Retinal pigment epithelial cell (primary cell): ENCODE results near the gene UBAC2.

ENCODE experiments used
- DNase-seq: peaks from one replicate; pipeline ENCODE4 v3.0.0-alpha.2; 2010; ENCODE audit warnings: low read depth
- H3K4me3 ChIP-seq: 2 replicates; pipeline ENCODE4 v1.5.1; 2011; ENCODE audit warnings: mild to moderate bottlenecking, low read length, control low read depth, moderate library complexity
- TF ChIP-seq, protein P1 (sequence below): conservative IDR thresholded peaks from 2 replicates; pipeline ENCODE4 v1.5.1; 2011; ENCODE audit warnings: low read depth, low read length, control low read depth, inconsistent platforms

UBAC2 gene

DNA sequence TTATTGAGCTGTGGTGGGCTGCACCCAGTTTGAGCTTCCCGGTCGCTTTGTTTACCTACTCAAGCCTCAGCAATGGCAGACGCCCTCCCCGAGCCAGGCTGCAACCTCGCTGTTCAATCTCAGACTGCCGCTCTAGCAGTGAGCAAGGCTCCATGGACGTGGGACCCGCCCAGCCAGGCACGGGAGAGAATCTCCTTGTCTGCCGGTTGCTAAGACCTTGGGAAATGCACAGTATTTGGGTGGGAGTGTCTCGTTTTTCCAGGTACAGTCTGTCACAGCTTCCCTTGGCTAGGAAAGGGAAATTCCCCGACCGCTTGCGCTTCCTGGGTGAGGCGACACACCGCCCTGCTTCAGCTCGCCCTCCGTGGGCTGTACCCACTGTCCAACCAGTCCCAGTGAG is 27.7 kb upstream of the UBAC2 start:
- TF ChIP-seq, protein P1, sequence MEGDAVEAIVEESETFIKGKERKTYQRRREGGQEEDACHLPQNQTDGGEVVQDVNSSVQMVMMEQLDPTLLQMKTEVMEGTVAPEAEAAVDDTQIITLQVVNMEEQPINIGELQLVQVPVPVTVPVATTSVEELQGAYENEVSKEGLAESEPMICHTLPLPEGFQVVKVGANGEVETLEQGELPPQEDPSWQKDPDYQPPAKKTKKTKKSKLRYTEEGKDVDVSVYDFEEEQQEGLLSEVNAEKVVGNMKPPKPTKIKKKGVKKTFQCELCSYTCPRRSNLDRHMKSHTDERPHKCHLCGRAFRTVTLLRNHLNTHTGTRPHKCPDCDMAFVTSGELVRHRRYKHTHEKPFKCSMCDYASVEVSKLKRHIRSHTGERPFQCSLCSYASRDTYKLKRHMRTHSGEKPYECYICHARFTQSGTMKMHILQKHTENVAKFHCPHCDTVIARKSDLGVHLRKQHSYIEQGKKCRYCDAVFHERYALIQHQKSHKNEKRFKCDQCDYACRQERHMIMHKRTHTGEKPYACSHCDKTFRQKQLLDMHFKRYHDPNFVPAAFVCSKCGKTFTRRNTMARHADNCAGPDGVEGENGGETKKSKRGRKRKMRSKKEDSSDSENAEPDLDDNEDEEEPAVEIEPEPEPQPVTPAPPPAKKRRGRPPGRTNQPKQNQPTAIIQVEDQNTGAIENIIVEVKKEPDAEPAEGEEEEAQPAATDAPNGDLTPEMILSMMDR, result no peak
- DNase-seq, result no peak
- H3K4me3 ChIP-seq, result no peak overlapping the region

DNA sequence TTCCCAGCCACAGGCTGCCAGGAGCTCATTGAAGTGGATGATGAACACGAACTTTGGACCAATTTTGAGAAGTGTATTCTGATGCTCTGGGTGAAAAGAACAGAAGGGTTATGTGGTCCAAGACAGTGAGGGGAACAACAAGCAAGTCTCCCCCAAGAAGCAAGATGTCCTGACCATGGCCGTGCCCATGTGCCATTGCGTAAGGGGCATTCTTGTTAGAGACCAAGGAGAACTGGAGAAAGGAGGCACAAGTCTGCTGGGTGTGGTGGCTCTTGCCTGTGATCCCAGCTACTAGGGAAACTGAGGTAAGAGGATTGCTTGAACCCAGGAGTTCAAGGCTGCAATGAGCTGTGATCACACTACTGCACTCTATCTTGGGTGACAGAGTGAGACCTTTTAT is 27.0 kb upstream of the UBAC2 start:
- TF ChIP-seq, protein P1, result no peak
- no peak overlapping the region for H3K4me3 ChIP-seq
- DNase-seq, result no peak

DNA sequence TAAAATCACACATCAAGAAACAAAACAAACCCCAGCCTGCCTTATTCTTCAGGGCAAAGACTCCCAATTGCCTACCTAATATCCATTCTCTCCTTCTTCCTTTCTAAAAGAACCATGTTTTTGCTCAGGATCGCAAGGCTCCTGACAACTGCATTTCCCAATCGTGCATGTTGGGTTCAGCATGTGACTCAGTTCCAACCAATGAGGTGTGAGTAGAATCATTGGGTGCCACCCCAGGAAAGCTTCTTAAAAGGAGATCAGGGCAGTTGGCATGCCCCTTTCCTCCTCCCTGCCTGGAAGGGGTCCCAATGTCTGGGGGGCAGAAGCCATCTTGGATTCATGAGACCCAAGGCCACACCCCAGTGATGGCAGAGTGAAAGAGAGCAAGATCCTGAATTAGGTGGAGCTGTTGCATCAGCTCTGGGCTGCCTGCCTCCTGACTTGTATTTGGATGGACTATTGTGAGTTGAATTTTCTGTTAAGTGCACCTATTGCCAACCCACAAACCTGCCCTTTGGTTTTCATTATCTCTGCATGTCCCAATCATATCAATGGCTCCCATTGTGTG is 26.0 kb upstream of the UBAC2 start:
- no peak for DNase-seq
- TF ChIP-seq, protein P1, result no peak
- H3K4me3 ChIP-seq, result no peak overlapping the region

DNA sequence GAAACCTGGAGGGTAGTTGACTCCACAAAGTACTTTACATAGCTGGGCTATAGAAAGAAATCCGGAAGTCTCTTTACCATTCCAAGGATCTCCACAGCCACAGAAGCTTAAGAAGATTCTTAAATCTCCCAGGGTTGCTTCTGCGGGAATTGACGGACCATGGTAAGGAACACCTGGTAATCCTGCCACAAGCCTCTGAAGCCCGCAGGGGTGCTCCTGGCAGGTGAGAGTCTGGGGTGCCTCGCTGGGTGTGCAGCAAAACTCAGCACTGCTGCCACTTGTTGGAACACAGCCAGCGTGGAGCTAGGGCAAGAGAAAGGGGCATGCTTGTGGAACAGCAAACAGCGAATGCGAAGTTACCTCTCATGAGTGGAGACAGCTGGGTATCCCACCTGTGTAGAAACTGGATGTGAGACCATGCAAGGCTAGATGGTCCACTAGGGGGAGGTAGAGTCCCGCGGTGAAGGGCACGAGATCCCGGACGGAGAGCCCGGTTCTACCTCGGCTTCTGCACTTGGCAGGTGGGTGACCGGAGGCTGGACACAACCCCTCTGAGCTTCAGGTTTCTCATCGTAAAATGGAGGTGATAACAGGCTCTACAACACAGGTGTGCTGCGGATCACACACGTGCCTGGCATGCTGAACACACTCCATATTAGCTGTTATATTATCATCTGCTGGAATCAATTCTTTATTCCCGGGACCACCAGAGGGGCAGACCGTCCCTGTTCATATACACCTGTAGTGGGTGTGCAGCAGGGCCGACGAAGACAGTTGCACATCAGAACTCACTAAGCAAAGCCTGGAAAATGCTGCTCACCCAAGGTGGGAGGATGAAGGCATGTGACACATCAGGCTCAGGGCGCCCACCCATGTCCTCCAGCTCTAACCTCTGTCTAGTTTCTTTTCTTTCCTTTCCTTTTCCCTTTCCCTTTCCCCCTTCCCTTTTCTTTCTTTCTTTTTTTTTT is 24.1 kb upstream of the UBAC2 start:
- DNase-seq, result no peak
- TF ChIP-seq, protein P1, result peak; percentile 96
- H3K4me3 ChIP-seq, result no peak overlapping the region

DNA sequence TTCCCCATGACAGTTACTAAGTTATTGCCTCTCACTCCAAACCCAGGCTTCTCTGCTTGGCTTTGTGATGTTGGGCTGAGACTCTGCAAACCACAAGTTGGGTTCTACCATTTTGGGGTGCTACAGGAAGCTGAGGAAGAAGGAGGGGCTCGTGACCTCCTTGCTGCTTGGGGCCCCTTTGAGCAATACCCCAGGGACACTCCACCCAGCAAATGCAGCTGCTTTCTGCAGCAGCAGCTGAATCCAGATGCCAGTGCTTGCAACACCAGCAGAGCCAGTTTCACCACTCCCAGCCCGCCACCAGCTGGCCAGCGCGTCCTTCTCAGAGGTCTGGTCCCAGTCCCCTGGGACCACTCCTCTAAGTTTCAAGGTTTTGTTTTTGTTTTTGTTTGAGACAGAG is 22.0 kb upstream of the UBAC2 start:
- H3K4me3 ChIP-seq, result no peak overlapping the region
- DNase-seq, result no peak
- TF ChIP-seq, protein P1, result no peak

DNA sequence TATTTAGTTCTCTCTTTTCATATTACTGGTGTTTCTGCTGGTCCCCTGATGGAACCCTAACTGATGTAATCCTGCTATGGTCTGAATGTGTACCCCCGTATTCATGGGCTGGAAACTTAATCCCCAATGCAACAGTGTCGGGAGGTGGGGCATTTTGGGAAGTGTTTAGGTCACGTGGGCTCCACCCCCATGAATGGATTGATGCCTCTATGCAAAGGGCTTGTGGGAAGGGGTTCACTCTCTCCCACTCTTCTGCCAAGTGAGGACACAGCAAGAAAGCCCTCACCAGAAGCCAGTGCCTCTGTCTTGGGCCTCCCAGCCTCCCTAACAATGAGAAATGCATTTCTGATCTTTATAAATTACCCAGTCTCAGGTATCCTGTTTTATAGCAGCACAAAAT is 21.2 kb upstream of the UBAC2 start:
- no peak for DNase-seq
- TF ChIP-seq, protein P1, result no peak
- H3K4me3 ChIP-seq, result no peak overlapping the region

DNA sequence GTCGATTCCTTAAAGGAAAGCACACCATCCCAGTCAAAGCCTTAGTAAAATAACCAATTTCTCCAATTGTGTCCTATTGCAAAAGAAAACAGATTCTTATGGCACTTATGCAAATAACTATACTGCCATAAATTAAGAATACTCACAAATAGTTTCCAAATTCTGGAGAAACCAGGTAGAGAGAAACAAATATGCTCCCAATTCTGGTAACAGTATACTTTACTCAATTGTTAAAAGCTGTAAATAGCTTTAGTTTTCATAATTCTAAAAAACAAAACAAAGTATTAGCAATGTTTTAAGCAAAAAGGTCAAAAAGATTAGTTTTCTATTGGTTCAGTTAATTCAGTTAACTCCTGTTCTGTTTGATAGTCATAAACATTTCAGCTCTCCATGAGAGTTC is 18.2 kb upstream of the UBAC2 start:
- TF ChIP-seq, protein P1, result no peak
- H3K4me3 ChIP-seq, result no peak overlapping the region
- DNase-seq, result no peak
